HG03103 (cell line): Measurements from ENCODE around the gene NEK6.

Experiments used
- ATAC-seq: cut with Tn5 transposase; IDR thresholded peaks from one replicate; pipeline ENCODE4 v1.9.1; 2021; ENCODE audit warnings: low read depth; ENCODE audit not compliant: unreplicated experiment

The NEK6 gene

GRCh38 chr9:124349675-124350493 is 92.1 kb downstream of the NEK6 start:
- ATAC-seq: no peak

DNA sequence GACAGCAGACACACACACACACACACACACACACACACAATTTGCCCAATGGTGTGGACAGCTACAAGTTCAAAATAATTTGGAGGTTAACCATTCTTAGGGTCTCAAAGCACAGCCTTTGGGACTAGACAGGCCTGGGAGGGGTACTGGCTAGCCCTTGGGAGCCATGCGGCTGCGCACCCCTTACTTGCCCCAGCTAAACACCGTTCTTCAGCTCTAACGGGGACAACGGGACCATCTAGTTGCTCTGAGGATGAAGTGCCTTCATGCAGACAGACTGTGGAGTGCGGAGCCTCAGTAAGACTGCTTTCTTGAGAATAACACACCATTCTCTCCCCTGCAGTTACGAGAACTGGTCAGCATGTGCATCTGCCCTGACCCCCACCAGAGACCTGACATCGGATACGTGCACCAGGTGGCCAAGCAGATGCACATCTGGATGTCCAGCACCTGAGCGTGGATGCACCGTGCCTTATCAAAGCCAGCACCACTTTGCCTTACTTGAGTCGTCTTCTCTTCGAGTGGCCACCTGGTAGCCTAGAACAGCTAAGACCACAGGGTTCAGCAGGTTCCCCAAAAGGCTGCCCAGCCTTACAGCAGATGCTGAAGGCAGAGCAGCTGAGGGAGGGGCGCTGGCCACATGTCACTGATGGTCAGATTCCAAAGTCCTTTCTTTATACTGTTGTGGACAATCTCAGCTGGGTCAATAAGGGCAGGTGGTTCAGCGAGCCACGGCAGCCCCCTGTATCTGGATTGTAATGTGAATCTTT is 92.9 kb downstream of the NEK6 start:
- ATAC-seq: no peak

GRCh38 chr9:124351672-124352468 is 94.1 kb downstream of the NEK6 start:
- no peak for ATAC-seq

GRCh38 chr9:124352616-124353015 is 94.9 kb downstream of the NEK6 start:
- ATAC-seq: no peak

- ATAC-seq: no peak
Observed at GRCh38 chr9:124353166-124353768, 95.5 kb downstream of the NEK6 start.

DNA sequence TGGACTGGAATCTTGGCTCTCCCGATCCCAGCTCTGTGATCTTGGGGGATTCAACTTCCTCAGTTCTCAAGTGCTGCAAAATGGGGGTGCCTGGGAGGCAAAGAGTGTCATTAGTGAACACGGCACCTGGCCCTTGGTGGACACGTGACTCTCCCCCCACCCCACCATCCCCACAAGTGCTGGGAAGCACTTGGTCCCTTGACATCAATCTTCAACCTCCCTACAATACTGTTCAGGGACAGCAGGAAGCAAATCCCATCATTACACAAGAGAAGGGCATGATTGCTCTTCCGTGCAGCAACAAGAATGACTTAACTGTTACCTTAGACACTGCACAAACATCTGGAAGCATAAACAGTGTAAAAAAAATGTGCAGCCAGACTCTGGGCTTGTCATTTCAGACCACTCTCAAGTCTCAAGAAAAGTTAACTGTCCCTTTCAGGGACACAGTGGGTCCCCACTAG is 96.1 kb downstream of the NEK6 start:
- no peak for ATAC-seq

DNA sequence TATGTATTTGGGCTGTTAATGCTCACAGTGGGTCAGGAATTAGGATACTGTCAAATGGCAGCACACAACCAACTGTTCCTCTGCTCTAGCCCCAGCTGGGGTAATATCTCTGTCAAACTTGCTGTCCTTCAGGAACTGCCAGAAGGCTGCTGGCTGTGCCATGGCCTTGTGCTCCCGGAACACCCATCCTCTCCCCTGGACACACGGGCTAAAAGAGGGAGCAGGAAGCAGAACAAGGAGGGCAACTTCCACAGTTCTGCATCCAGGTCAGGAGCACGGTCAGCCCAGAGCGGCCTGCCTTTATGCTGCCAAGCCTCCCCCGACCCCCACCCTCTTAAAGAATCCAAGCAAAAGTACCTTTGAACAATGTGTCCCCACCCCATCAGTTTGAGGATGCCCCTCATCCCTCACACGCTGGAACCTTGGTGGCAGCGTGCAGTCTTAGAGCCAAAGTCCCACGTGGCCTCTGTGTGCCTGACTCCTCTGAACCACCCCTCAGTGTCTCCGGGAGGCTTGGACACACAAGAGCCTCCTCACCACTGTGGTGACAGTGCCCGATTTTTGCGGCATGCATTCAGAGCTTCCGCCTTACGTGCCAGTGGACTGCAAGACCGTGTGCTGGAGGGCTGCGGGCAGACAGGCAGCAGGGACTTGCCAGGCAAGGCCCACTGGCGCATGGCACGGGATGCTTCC is 96.7 kb downstream of the NEK6 start:
- no peak for ATAC-seq

- ATAC-seq: no peak
Observed at GRCh38 chr9:124355039-124355940, 97.5 kb downstream of the NEK6 start.

- no peak for ATAC-seq
Observed at GRCh38 chr9:124355941-124356744, 98.4 kb downstream of the NEK6 start.

- ATAC-seq: no peak
Observed at GRCh38 chr9:124356745-124357390, 99.1 kb downstream of the NEK6 start.

DNA sequence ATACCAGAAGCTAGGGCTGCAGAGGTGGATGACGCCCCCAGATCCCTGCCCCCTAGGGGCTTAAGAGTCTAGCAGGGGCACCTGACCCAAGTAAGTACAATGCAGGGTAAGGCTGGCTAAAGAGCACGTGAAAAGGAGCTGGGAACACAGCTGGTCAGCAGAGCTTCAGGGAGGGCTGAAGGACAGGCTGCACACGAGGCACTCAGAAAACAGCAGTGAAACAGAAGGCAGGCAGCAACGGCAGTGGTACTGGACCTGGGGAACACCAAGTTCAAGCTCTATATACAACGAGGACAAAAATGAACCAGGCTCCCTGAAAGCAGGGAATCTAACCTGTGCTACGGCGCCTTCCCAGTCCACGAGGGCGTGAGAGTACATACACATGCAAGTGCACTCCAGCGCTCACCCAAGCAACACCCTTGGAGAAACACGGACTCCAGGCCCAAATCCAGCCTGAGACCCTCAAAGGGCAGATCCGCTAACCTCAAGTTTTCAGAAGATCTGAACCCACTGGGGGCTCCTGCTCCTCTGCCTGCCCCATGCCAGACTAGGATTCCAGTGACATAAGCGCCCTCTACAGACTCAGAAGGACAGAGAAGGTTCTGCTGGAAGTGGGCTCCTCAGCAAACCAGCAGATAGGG is 100.1 kb downstream of the NEK6 start:
- ATAC-seq: no peak

DNA sequence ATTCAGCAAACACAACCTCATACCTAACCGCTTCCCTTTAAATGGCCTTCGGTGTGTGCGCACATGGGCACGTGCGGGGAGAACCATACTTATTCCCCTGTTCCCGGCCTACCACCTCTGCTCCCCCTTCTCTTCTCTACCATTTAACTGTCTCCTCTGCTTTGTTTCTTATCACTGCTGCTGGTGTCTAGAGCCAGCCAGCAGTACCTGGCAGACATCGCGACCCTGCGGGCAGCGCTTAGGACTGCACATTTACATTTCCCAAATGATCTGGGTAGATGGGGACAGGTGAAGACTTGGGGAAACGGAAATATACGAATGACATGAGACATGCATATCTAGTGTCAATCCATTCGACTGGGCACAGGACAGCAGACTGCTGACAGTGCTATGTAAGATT is 100.9 kb downstream of the NEK6 start:
- ATAC-seq: no peak

DNA sequence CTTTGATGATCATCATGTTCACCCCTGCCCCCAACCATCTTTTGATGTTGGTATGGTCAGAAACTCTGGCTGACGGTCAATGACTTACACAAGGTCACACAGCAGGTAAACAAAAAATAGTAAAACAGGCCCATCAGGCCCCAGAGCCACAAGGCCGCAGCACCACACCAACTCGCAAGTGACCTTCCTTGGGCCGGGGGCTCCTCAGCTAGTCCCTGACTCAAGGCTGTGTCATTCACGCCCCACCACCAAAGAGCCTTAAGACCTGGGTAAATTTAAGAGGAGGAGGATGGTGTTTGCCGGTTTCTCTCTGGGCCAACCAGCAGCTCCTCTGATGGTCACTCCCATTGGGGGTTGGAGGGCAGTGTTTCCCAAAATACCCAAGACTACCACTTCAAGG is 101.7 kb downstream of the NEK6 start:
- no peak for ATAC-seq

- no peak for ATAC-seq
Observed at GRCh38 chr9:124359855-124360678, 102.3 kb downstream of the NEK6 start.

- ATAC-seq: no peak
Observed at GRCh38 chr9:124361128-124361527, 103.4 kb downstream of the NEK6 start.

- no peak for ATAC-seq
Observed at GRCh38 chr9:124363326-124364096, 105.8 kb downstream of the NEK6 start.
